ENCODE data around the gene PAIP2B. TPM values are rescaled to one million over a fixed set of nuclear protein-coding genes. Genes with fewer than 3 reads are reported as not detected.
"Not testable (repeated sequence)": the region's sequence is repeated elsewhere in the genome, so short reads cannot be mapped to it uniquely, and the experiment has no call there.

Gene PAIP2B
- total RNA-seq, 2 donors from 2014 or later = 18.1 to 21.3 TPM

DNA sequence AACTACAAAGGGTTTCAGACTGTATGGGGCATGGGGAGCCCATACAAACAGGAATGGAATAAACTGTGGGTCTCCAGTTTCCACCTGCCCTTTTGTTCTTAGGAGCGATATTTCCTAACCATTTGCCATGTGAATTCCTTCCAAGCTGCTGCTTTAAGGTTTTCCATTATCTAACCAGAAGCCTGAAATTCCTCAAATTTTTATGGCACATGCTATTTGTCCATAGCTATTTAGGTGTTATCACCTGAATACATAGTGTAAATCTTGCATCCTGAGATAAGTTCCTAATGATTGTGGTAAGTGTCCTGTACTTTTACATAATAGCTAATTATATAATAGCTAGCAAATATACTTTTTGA, 17.4 kb upstream of the PAIP2B start:
- Histone ChIP-seq H3K36me3 (no peaks in the 10 kb centered on the region), H3K27ac (peak overlapping the region in 1 of 2 donors; percentile 43), H3K4me1 (peaks cover 0 to 31% of the 10 kb centered on the region in 2 donors), H3K27me3 (no peaks in the 10 kb centered on the region), H3K9me3 (no peaks in the 10 kb centered on the region), H3K4me3 (no peak overlapping the region)
- TF ChIP-seq, protein P1, sequence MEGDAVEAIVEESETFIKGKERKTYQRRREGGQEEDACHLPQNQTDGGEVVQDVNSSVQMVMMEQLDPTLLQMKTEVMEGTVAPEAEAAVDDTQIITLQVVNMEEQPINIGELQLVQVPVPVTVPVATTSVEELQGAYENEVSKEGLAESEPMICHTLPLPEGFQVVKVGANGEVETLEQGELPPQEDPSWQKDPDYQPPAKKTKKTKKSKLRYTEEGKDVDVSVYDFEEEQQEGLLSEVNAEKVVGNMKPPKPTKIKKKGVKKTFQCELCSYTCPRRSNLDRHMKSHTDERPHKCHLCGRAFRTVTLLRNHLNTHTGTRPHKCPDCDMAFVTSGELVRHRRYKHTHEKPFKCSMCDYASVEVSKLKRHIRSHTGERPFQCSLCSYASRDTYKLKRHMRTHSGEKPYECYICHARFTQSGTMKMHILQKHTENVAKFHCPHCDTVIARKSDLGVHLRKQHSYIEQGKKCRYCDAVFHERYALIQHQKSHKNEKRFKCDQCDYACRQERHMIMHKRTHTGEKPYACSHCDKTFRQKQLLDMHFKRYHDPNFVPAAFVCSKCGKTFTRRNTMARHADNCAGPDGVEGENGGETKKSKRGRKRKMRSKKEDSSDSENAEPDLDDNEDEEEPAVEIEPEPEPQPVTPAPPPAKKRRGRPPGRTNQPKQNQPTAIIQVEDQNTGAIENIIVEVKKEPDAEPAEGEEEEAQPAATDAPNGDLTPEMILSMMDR (IDR thresholded peaks at IDR 0.05) = no peak
- no peak for DNase-seq (ENCODE audit: low spot score)

DNA sequence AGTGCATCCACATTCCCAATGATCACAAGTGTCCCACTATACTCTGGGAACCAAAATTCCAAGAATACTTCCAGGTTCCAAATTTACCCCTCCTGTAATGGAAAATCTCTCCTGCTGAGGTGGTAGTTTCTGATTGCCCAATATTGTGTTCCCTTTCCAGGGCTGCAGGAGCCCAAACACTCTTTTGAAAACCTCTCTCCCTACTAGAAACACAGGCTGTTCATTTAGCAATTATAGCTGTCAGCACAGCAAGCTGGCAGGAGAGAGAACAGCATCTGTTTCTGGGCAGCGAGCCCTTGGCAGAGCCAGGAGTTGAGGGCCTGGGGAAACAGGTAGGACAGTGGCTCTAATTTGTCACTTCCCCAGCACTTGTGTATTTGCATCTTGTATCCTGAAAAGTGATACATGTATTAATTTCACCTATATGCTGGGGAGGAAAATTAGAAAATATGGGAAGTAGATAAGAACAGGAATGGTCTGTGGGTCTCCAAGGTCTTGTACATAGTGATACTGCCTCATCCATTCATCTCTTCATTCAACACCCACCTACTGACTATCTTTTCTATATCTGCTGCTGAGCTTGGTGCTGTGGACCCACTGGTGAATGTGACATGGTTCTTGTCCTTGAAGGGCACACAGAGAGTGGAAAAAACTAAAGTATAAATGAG, 16.9 kb upstream of the PAIP2B start:
- Histone ChIP-seq H3K4me3 (no peak overlapping the region), H3K4me1 (peaks cover 0 to 31% of the 10 kb centered on the region in 2 donors), H3K36me3 (no peaks in the 10 kb centered on the region), H3K27me3 (no peaks in the 10 kb centered on the region), H3K27ac (peak overlapping the region in 1 of 2 donors; percentile 54), H3K9me3 (no peaks in the 10 kb centered on the region)
- TF ChIP-seq, protein P1 (IDR thresholded peaks at IDR 0.05) = no peak
- no peak for DNase-seq (ENCODE audit: low spot score)

DNA sequence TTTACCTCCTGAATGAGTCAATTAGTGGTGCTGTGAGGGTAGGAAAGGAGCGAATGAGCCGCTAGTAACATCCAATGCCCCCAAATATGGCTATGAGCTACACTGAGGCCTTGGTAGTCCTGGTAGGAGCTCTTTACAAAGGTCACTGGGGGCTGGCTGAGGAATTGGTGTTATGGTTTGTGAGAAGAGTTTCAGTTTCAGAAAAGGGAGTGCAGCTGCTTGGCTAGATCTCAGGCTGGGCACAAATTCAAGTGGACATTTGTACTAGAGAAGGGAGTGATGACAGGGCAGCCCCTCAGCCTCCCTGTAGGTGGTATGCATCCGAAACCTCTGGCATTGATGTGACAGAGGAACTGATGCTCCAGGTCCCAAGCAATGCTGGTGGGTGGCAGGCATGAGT, 13.9 kb upstream of the PAIP2B start:
- Histone ChIP-seq H3K27ac (peak overlapping the region; percentile 26 to 70), H3K9me3 (no peaks in the 10 kb centered on the region), H3K36me3 (no peaks in the 10 kb centered on the region), H3K4me3 (no peak overlapping the region), H3K4me1 (peaks cover 0 to 36% of the 10 kb centered on the region in 2 donors), H3K27me3 (no peaks in the 10 kb centered on the region)
- no peak for DNase-seq (ENCODE audit: low spot score)
- TF ChIP-seq, protein P1 (IDR thresholded peaks at IDR 0.05) = no peak

DNA sequence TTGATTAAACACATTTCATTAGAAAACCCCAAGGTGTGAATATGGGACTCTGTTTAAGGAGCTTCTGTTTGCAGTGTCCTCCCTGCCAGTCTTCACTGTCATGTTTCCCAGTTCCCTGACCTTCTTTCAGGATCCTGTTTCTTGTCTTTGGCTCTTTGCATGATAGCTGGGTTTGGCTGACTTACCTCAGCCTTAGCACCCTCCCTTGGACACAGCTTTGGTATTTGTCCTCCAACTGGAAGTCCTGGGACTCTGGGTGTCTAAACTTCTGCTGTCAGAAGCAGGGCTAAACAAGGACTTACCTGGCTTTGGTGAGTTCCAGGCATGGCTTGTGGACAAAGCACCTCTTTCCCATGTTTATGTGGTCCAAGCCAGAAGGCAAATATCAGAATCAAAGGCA, 11.2 kb upstream of the PAIP2B start:
- Histone ChIP-seq H3K9me3 (no peaks in the 10 kb centered on the region), H3K4me1 (peaks cover 0 to 26% of the 10 kb centered on the region in 2 donors), H3K4me3 (no peak overlapping the region), H3K36me3 (no peaks in the 10 kb centered on the region), H3K27me3 (no peaks in the 10 kb centered on the region), H3K27ac (no peak overlapping the region)
- TF ChIP-seq, protein P1 (IDR thresholded peaks at IDR 0.05) = no peak
- DNase-seq (ENCODE audit: low spot score) = no peak

DNA sequence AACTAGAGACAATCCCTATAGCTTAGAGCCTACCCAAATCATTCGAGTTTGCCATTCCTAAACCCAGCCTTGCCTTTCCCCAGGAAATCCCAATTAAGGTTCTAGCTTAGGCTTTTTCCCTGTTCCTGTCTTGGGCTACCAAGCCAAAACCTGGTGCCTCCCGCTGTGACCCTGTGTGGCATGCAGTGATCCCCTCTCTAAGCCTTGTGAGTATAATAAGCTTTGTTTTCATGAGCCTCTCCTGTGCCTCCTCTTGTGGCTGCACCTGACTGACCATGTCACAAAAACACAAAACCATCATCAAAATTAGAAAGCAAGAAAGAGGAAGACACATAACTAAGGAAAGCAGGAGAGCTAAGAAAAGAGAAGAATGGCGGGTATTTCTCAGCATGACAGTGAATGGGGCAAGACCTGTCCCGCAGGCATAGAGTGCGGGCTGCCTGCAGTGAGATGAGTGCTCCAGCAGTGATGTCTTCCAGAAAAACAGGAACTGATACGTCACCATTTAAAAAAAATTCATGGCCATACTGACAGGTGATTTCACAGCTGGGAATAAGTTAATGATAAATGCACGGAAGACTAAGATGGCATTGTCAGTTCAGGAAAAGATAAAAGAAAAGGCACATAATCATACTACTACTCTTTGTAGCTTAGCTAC, 9.2 kb upstream of the PAIP2B start:
- Histone ChIP-seq H3K9me3 (no peaks in the 10 kb centered on the region), H3K36me3 (no peaks in the 10 kb centered on the region), H3K4me3 (no peak overlapping the region), H3K27ac (no peak overlapping the region), H3K4me1 (peaks cover 0 to 16% of the 10 kb centered on the region in 2 donors), H3K27me3 (no peaks in the 10 kb centered on the region)
- no peak for DNase-seq (ENCODE audit: low spot score)
- TF ChIP-seq, protein P1 (IDR thresholded peaks at IDR 0.05) = no peak

DNA sequence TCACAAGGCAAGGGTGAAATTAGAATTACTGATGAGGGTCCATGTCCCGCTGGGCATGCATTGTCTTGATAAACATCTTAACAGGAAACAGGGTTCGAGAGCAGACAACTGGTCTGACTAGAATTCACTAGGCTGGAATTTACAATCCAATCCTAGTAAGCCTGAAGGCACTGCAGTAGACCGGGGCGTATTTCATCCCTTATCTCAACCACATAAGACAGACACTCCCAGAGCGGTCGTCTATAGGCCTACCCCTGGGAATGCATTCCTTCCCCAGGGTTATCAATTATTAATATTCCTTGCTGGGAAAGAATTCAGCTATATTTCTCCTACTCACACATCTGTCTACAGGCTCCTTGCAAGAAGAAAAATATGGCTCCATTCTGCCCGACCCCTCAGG, 6.2 kb upstream of the PAIP2B start:
- not testable (repeated sequence) for DNase-seq (ENCODE audit: low spot score); H3K36me3 ChIP-seq; H3K27ac ChIP-seq; H3K4me1 ChIP-seq; H3K4me3 ChIP-seq; H3K9me3 ChIP-seq; H3K27me3 ChIP-seq

Data from right atrium auricular region (tissue), 2 donors.